Psoas muscle (tissue), 8 donors: ENCODE results near the gene DDR1. TPM values are rescaled to one million over a fixed set of nuclear protein-coding genes. Genes with fewer than 3 reads are reported as not detected.
"Not testable (repeated sequence)": the region's sequence is repeated elsewhere in the genome, so short reads cannot be mapped to it uniquely, and the experiment has no call there.

ENCODE experiments used
- ATAC-seq, 4 donors: fragments of 200-7000 bp; cut with Tn5 transposase; one replicate each; pipeline ENCODE4 v1.9.1; 2020; ENCODE audit warnings: moderate library complexity in 3 of 4, mild to moderate bottlenecking in 2 of 4
- DNase-seq, 2 donors: peaks; one replicate each; pipeline ENCODE4 v3.0.0-alpha.2; 2020
- H3K27ac ChIP-seq: fragments of 200-600 bp; one replicate; pipeline ENCODE4 v1.8.0; 2022
- H3K27me3 ChIP-seq, 3 donors: fragments of 200-600 bp in 1 of 3; one replicate each; pipeline versions ENCODE4 v1.6.1 to v1.8.0; 2013 to 2022; ENCODE audit warnings: low read length in 2 of 3, mild to moderate bottlenecking in 2 of 3, moderate library complexity in 1 of 3; ENCODE audit not compliant: insufficient read depth in 3 of 3
- H3K36me3 ChIP-seq, 2 donors: fragments of 200-600 bp in 1 of 2; one replicate each; pipeline versions ENCODE4 v1.6.1 to v1.8.0; 2013 to 2022; ENCODE audit warnings: low read depth in 1 of 2, mild to moderate bottlenecking in 1 of 2, moderate library complexity in 1 of 2; ENCODE audit not compliant: insufficient read depth in 1 of 2
- H3K4me1 ChIP-seq: fragments of 200-600 bp; one replicate; pipeline ENCODE4 v1.8.0; 2022
- H3K4me3 ChIP-seq: fragments of 200-600 bp; one replicate; pipeline ENCODE4 v1.8.0; 2022; ENCODE audit warnings: mild to moderate bottlenecking
- H3K9me3 ChIP-seq: fragments of 200-600 bp; one replicate; pipeline ENCODE4 v1.8.0; 2022
- WGBS, 3 donors: extraction: QIAGEN DNeasy Blood & Tissue Kit; methylation state at CpG; one replicate each; pipeline versions ENCODE4 v1.1.6 to v1.1.7; 2013; 5-methylcytosine and 5-hydroxymethylcytosine counted together
- intact Hi-C, 2 donors: fragments of 100-400 bp; cut with DNase I; formaldehyde crosslinking; loops; one replicate each; pipeline versions ENCODE4 v1.11.0 to v1.14.2; 2022
- polyA plus RNA-seq, 3 donors: library from polyadenylated mRNA; stranded (reverse); fragments of 200-250 nt; gene quantifications; one replicate each; pipeline ENCODE4 v1.2.3, GENCODE V29; 2013
- total RNA-seq, 4 donors: library from RNA; stranded (reverse); fragmentation: NEBNext Ultra II Directional in 2 of 4; extraction: Animal tissue kit (Norgen Biotek cat#: 25700) in 2 of 4; gene quantifications; one replicate each; pipeline versions ENCODE4 v1.2.1 to v1.2.4, GENCODE V29; 2021 to 2023
- TF ChIP-seq, protein P1 (sequence below): fragments of 200-600 bp; IDR thresholded peaks from one replicate; pipeline ENCODE4 v1.8.0; 2022; ENCODE audit warnings: antibody characterized with exemption
- donor health status: healthy with polysubstance abuse.
- donor health status: DM: no; HTN: no; CAD: no; lungs with moderate emphysema.
- donor health status: Bipolar disorder and iron deficiency.
- donor health status: healthy.
- donor health status: DM: yes; HTN: yes; CAD: no.
- donor health status: DM: no; HTN: no; CAD: no.
- donor health status: DM: no; HTN: no; CAD: no.
- donor health status: DM: yes; HTN: yes; CAD: no.

Gene DDR1
- total and polyA plus RNA-seq, 7 donors, result 2.2 to 129 (median 26.3) TPM

- no peak for ATAC-seq
- Histone ChIP-seq H3K27ac (no peak overlapping the region), H3K4me3 (no peak overlapping the region), H3K9me3 (no peaks in the 10 kb centered on the region), H3K36me3 (no peaks in the 10 kb centered on the region), H3K27me3 (no peaks in the 10 kb centered on the region), H3K4me1 (peaks cover 6% of the 10 kb centered on the region)
- TF ChIP-seq, protein P1, sequence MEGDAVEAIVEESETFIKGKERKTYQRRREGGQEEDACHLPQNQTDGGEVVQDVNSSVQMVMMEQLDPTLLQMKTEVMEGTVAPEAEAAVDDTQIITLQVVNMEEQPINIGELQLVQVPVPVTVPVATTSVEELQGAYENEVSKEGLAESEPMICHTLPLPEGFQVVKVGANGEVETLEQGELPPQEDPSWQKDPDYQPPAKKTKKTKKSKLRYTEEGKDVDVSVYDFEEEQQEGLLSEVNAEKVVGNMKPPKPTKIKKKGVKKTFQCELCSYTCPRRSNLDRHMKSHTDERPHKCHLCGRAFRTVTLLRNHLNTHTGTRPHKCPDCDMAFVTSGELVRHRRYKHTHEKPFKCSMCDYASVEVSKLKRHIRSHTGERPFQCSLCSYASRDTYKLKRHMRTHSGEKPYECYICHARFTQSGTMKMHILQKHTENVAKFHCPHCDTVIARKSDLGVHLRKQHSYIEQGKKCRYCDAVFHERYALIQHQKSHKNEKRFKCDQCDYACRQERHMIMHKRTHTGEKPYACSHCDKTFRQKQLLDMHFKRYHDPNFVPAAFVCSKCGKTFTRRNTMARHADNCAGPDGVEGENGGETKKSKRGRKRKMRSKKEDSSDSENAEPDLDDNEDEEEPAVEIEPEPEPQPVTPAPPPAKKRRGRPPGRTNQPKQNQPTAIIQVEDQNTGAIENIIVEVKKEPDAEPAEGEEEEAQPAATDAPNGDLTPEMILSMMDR, result no peak
- no peak for DNase-seq
- intact Hi-C loops, result no loop called here
- 66 to 73% (median 71%) methylated on average over 6 of the region's 6 CpGs for WGBS, 3 donors
Measured at GRCh38 chr6:30855429-30856075, 28.8 kb upstream of the DDR1 start.

DNA sequence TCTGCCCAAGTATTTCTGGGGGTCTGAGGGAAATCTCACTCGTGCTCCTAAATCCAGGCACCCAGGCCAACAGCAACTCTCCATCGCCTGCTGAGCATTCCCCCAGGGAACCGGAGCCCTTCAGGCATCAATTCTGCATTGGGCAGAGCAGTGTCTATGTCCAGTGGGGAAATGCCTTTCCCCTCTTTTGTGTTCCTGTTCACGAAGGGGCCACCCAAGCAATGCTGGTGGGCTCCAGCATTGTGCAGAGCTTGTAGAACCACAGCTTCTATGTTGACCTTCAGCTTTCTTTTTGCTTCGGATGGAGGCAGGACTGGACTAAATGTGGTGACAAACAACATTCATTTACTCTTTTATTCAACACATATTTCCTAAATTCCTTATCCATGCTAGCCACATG is 27.2 kb upstream of the DDR1 start:
- intact Hi-C loops, result no loop called here
- ATAC-seq, result no peak
- H3K36me3 ChIP-seq, result no peaks in the 10 kb centered on the region
- no peaks in the 10 kb centered on the region for H3K27me3 ChIP-seq
- H3K9me3 ChIP-seq, result no peaks in the 10 kb centered on the region
- H3K4me3 ChIP-seq, result no peak overlapping the region
- no peak overlapping the region for H3K27ac ChIP-seq
- WGBS, 3 donors, result 37 to 66% (median 46%) methylated on average over 5 of the region's 5 CpGs
- no peak for DNase-seq
- peaks cover 6% of the 10 kb centered on the region for H3K4me1 ChIP-seq
- TF ChIP-seq, protein P1, result no peak

DNA sequence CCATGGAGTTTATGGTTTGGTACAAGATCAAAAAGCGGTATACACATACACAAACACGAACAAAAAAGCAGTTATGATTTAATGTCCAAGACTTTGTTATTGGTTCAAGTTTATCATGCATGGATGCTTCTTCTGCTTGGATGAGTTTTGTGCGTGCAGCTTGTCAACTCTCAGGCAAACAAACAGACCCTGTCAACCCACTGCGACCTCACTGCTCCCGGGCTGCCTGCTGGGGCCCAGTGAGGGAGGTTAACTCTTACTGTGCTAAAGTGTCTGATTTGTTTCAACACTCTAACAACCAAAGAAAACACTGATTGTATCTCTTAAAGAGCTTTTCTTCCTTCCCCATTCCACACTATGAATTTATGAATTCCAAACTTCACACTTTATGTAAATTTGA is 26.8 kb upstream of the DDR1 start:
- Histone ChIP-seq H3K27ac (no peak overlapping the region), H3K36me3 (no peaks in the 10 kb centered on the region), H3K27me3 (no peaks in the 10 kb centered on the region), H3K4me1 (peaks cover 6% of the 10 kb centered on the region), H3K4me3 (no peak overlapping the region), H3K9me3 (no peaks in the 10 kb centered on the region)
- intact Hi-C loops, result no loop called here
- ATAC-seq, result no peak
- 55 to 58% (median 57%) methylated on average over 5 of the region's 5 CpGs for WGBS, 3 donors
- DNase-seq, result no peak
- TF ChIP-seq, protein P1, result no peak

- H3K9me3 ChIP-seq, ATAC-seq, H3K4me3 ChIP-seq, H3K27me3 ChIP-seq, DNase-seq, H3K36me3 ChIP-seq, H3K27ac ChIP-seq, H3K4me1 ChIP-seq, intact Hi-C loops: not testable (repeated sequence)
- 92 to 100% (median 99%) methylated on average over 4 of the region's 4 CpGs for WGBS, 3 donors
Measured at GRCh38 chr6:30859726-30860125, 24.6 kb upstream of the DDR1 start.

DNA sequence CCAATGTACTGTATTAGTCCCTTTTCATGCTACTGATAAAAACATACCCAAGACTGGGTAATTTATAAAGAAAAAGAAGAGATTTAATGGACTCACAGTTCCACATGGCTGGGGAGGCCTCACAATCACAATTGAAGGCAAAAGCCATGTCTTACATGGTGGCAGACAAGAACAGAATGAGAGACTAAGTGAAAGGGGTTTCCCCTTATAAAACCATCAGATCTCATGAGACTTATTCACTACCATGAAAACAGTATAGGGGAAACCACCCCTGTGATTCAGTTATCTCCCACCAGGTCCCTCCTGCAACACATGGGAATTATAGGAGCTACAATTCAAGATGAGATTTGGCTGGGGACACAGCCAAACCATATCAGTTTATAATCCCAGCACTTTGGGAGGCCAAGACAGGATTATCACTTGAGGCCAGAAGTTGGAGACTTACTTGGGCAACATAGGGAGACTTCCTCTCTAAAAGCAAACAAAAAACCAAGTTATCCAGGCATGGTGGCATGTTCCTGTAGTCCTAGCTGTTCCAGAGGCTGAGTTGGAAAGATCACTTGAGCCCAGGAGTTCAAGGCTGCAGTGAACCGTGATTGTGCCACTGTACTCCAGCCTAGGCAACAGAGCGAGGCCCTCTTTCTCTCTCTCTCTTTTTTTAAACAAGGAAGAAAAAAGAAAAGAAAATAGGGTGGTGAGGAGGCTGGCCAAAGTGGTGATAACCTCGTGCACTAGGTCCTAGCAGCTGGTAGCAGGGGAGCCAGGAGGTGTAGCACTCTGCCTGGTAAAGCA is 22.9 kb upstream of the DDR1 start:
- no peak for ATAC-seq
- H3K4me1 ChIP-seq, result peaks cover 6% of the 10 kb centered on the region
- H3K4me3 ChIP-seq, result no peak overlapping the region
- TF ChIP-seq, protein P1, result no peak
- 75 to 79% (median 78%) methylated on average over 3 of the region's 3 CpGs for WGBS, 3 donors
- no peaks in the 10 kb centered on the region for H3K36me3 ChIP-seq
- no peaks in the 10 kb centered on the region for H3K9me3 ChIP-seq
- no peak for DNase-seq
- intact Hi-C loops, result no loop called here
- H3K27me3 ChIP-seq, result no peaks in the 10 kb centered on the region
- H3K27ac ChIP-seq, result no peak overlapping the region
